ENCODE results near the gene PAIP2. TPM values are rescaled to one million over a fixed set of nuclear protein-coding genes. Genes with fewer than 3 reads are reported as not detected.

Gene PAIP2, protein sequence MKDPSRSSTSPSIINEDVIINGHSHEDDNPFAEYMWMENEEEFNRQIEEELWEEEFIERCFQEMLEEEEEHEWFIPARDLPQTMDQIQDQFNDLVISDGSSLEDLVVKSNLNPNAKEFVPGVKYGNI
- polyA plus RNA-seq = 100 to 1,000 TPM in 2 of 3 donors, 10 to 100 TPM in 1; 41.6 to 160 (median 108) TPM

- WGBS, 3 donors = 0 to 1% (median 0%) methylated on average over 66 of the region's 66 CpGs
- H3K27ac ChIP-seq (ENCODE audit: low read depth, low read length) = peak within 1 kb of the TSS; percentile 89
Measured at GRCh38 chr5:139341689-139342422, at the start of gene PAIP2. Gene PAIP2 (plus strand): TSS chr5:139341854. CDS start chr5:139363785, 21,931 bp downstream.

- H3K27ac ChIP-seq (ENCODE audit: low read depth, low read length) = peak overlapping the region; percentile 43
- WGBS, 3 donors = 23 to 25% (median 23%) methylated on average over 11 of the region's 11 CpGs
Measured at GRCh38 chr5:139293202-139293506, 48.5 kb upstream of the PAIP2 start.

GRCh38 chr5:139293507-139294373 is 47.9 kb upstream of the PAIP2 start, which contains the start of gene MATR3:
Gene MATR3 (plus strand): TSS chr5:139293740. CDS start chr5:139307416, 13,676 bp downstream.
- peak within 1 kb of the TSS; percentile 94 for H3K27ac ChIP-seq (ENCODE audit: low read depth, low read length)
- 0% methylated on average over 81 to 88 of the region's 88 CpGs for WGBS, 3 donors

- 0 to 1% (median 0%) methylated on average over 48 of the region's 48 CpGs for WGBS, 3 donors
- H3K27ac ChIP-seq (ENCODE audit: low read depth, low read length) = peak overlapping the region; percentile 94
Measured at GRCh38 chr5:139294374-139295165, 47.1 kb upstream of the PAIP2 start.

- H3K27ac ChIP-seq (ENCODE audit: low read depth, low read length) = no peak overlapping the region
- WGBS, 3 donors = 28 to 36% (median 33%) methylated on average over 16 of the region's 16 CpGs
Measured at GRCh38 chr5:139295346-139296057, 46.2 kb upstream of the PAIP2 start.

GRCh38 chr5:139296198-139296597 is 45.5 kb upstream of the PAIP2 start:
- 36 to 65% (median 60%) methylated on average over 6 of the region's 6 CpGs for WGBS, 3 donors
- H3K27ac ChIP-seq (ENCODE audit: low read depth, low read length) = no peak overlapping the region

- 68 to 81% (median 79%) methylated on average over 12 of the region's 12 CpGs for WGBS, 3 donors
- no peak overlapping the region for H3K27ac ChIP-seq (ENCODE audit: low read depth, low read length)
Measured at GRCh38 chr5:139296862-139297326, 44.8 kb upstream of the PAIP2 start.

DNA sequence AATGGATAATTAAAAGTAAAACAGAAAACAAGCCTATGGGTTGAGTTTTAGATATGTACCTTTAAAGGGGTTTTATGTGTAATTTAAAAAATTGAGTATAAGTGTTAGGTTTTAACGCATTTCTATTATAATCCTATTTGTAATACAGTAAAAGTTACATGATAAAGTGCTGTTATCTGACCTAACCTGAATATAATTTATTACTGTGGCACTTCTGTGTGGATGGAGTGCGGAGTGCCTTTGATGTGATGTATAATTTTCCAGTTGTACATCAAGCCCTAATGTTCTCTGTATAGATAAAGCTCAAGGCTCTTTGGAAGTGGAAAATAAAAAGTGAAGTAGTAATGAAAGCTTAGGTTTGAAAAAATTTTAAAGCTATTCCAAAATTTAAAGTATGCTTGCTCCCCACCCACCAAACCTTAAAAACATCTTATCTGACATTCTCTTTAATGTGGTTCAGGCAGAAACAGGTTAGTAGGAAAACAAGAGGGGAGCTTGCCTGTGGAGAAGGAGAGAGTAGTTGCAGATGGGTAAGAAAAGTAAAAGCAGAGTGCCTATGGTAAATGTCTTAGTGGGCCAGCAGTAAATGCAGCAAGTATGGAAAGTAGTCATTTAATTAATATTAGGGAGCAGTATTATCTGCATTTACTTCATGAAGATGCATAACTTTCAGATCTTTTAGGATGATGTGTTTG is 44.1 kb upstream of the PAIP2 start:
- no peak overlapping the region for H3K27ac ChIP-seq (ENCODE audit: low read depth, low read length)
- 29 to 76% (median 70%) methylated on average over 2 of the region's 2 CpGs for WGBS, 3 donors

DNA sequence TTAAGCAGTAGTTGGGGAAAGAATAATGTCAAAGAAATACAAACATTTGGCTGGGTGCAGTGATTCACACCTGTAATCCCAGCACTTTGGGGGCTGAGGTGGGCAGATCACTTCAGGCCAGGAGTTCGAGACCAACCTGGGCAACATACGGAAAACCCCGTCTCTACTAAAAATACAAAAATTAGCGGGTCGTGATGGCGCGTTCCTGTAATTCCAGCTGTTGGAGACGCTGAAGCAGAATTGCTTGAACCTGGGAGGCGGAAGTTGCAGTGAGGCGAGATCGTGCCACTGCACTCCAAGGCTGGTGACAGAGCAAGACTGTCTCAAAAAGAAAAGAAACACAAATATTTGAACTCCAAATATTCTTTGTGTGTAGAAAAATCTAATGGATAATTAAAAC is 43.4 kb upstream of the PAIP2 start:
- WGBS, 3 donors = 28 to 59% (median 59%) methylated on average over 11 of the region's 11 CpGs
- H3K27ac ChIP-seq (ENCODE audit: low read depth, low read length) = no peak overlapping the region

GRCh38 chr5:139299486-139299885 is 42.2 kb upstream of the PAIP2 start:
- H3K27ac ChIP-seq (ENCODE audit: low read depth, low read length) = no peak overlapping the region
- WGBS, 3 donors = 49 to 52% (median 50%) methylated on average over 4 of the region's 4 CpGs

DNA sequence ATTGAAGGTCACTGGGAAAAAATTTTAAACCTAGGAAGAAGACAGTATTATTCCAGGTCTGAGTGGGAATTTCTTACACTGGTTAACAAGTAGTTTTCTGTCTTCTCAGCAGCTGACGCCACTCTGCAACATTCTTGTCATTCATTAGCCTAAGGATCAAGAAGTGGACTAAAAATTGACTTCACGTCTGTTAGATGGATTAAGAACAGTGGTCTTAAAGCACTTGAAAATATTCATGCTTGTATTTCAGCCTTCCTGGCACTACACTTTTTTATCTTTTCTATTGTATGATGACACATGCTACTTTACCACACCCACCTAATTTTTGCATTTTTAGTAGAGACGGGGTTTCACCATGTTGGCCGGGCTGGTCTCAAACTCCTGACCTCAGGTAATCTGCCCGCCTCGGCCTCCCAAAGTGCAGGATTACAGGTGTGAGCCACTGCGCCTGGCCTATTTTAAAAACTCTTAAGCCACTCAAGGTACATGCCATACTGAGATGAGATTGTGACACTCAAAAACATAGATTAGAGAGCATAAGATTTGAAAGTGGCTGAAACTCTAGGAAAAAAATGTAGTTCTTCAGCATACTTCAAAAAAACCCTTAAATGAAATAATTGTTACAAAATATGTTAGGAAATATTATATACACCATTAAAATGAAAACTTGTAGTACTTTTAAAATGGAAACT is 39.7 kb upstream of the PAIP2 start:
- H3K27ac ChIP-seq (ENCODE audit: low read depth, low read length) = no peak overlapping the region
- WGBS, 3 donors = 49 to 78% (median 72%) methylated on average over 7 of the region's 7 CpGs

GRCh38 chr5:139304391-139305324 is 37.0 kb upstream of the PAIP2 start:
- WGBS, 3 donors = 29 to 59% (median 54%) methylated on average over 3 of the region's 3 CpGs
- no peak overlapping the region for H3K27ac ChIP-seq (ENCODE audit: low read depth, low read length)

DNA sequence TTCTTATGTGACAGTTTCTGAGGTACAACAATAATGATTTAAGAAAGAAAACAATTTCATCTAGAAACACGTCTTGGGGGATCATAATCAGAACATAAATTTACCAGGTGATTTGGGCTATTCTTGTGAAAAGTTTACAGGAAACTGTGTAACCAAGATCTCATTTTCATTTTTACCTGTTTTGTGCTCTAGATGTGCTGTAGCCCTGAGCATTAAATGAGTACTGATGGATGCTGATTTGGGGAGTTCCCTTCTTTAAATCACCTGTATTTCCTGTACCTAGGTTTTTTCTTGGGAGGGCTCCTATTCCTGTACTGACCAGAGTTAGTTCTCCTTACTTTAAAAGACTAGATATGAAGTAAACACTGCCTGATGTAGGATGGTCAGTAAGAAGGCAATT is 35.5 kb upstream of the PAIP2 start:
- H3K27ac ChIP-seq (ENCODE audit: low read depth, low read length) = no peak overlapping the region
- 29 to 36% (median 35%) methylated on average over 1 of the region's 1 CpG for WGBS, 3 donors

DNA sequence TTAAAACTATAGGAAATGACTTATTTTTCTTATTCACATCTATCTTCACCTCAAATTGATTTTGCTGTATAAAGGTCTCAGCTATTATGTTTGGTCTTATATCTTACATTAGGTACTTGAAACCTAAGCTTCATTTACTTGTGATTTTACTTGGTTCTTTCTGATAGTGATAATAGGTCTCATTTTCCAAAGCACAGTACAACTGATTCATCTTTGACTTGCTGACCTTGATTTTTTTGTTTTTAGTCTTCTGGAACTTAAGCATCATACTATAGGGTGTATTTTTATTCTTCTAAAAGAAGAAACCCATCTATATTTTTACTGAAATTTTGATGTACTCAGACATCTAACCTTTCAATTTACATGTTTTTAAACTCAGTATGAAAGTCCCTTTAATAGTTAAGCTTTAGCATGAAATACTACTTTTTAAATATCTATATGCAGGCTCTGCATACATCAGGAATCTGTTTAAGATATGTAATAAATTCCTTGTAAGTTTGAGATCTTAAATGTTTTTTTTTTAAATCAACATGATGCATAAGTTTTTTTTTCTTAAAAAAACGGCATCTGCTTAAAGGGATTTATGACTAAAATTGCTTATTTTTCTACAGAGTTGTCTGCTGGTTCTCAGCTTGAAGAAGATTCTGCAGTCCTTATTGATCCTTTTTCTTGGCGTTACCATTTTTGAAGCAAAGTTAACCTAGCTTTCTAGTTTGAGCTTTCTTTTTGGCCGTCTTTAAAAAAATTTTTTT is 34.9 kb upstream of the PAIP2 start:
- 59 to 76% (median 61%) methylated on average over 3 of the region's 3 CpGs for WGBS, 3 donors

DNA sequence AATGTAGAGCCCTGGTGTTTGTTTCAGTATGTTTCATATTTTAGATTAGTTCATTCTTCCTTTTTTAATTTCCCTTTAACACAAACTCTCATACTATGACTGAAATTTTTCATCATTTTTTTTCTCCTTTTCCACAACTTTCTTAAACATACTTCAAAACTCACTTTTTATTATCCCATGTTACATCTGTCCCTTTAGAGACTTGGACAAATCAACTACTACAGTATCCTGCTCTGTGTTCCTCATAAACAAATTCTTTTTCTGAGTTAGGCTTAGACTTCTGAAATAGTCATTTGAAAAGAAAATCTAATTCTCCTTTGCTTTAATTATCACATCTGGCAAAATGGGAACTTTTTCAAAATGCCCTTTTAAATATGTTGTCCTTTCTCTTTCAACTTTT is 32.9 kb upstream of the PAIP2 start:
- H3K27ac ChIP-seq (ENCODE audit: low read depth, low read length) = no peak overlapping the region

More for the DNA sequence above, 34.9 kb upstream of the PAIP2 start:
- H3K27ac ChIP-seq (ENCODE audit: low read depth, low read length) = no peak overlapping the region
